IPS-15b (cell line): ENCODE measurements around the gene PPP1R15A.

Source experiments
- H3K27me3 ChIP-seq: one replicate; pipeline ENCODE4 v1.6.1; 2013; ENCODE audit warnings: low read length; ENCODE audit not compliant: control insufficient read depth, insufficient read depth
- H3K36me3 ChIP-seq: one replicate; pipeline ENCODE4 v1.6.1; 2013; ENCODE audit warnings: low read length; ENCODE audit not compliant: control insufficient read depth, insufficient read depth
- H3K4me1 ChIP-seq: one replicate; pipeline ENCODE4 v1.6.1; 2013; ENCODE audit warnings: mild to moderate bottlenecking, low read length; ENCODE audit not compliant: control insufficient read depth, insufficient read depth
- H3K4me3 ChIP-seq: one replicate; pipeline ENCODE4 v1.5.1; 2013; ENCODE audit warnings: low read depth, low read length
- H3K9ac ChIP-seq: one replicate; pipeline ENCODE4 v1.6.1; 2013; ENCODE audit warnings: low read depth, mild to moderate bottlenecking, low read length
- H3K9me3 ChIP-seq: one replicate; pipeline ENCODE4 v1.6.1; 2013; ENCODE audit warnings: mild to moderate bottlenecking, low read length; ENCODE audit not compliant: control insufficient read depth, insufficient read depth

Gene PPP1R15A

GRCh38 chr19:48872182-48872883, at the start of gene PPP1R15A:
Gene PPP1R15A (plus strand): TSS chr19:48872421. CDS start chr19:48873234, 813 bp downstream.
- peaks cover 8% of the 10 kb centered on the region for H3K4me1 ChIP-seq
- H3K36me3 ChIP-seq = peaks cover 24% of the 10 kb centered on the region

DNA sequence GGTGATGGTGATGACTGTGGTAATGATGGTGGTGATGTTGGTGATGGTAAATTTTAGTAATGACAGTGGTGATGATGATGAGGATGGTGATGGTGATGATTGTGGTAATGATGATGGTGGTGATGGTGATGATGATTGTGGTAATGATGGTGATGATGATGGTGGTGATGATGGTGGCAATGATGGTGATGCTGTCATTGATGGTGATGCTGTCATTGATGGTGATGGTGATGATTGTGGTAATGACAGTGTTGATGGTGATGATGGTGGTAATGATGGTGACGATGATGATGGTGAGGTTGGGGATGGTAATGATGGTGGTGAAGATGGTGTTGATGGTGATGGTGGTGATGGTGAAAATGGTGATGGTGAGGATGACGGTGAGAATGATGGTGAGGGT, 49.7 kb upstream of the PPP1R15A start:
- Histone ChIP-seq H3K4me3 (no peak overlapping the region), H3K36me3 (no peaks in the 10 kb centered on the region), H3K9me3 (no peaks in the 10 kb centered on the region), H3K9ac (no peak overlapping the region), H3K4me1 (no peaks in the 10 kb centered on the region), H3K27me3 (no peaks in the 10 kb centered on the region)

More at GRCh38 chr19:48872182-48872883, at the start of gene PPP1R15A:
- Histone ChIP-seq H3K9me3 (no peaks in the 10 kb centered on the region), H3K9ac (peak within 1 kb of the TSS; percentile 95), H3K4me3 (peak within 1 kb of the TSS; percentile 99), H3K27me3 (no peaks in the 10 kb centered on the region)

DNA sequence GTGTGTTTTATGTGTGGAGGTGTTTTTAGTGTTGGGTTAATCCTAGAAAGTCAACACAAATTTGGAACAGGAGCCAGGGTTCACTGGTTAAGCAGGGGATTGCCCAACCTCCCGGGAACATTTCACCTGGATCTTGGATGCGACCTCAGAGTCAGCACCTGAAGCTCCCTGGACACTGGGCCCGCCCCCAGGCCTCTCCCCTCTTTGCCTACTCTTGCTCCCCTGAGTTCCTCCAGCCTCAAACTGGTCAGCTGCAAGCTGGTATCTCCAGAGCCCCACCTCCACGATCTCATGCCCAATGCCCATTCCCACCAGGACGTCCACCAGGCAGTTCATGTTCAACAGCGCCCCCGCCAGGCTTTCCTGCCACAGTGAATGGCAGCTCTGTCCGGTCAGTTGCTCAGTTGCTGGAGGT, 45.6 kb upstream of the PPP1R15A start:
- H3K9ac ChIP-seq = no peak overlapping the region
- H3K36me3 ChIP-seq = peaks cover 2% of the 10 kb centered on the region
- no peaks in the 10 kb centered on the region for H3K9me3 ChIP-seq
- H3K4me1 ChIP-seq = no peaks in the 10 kb centered on the region
- H3K4me3 ChIP-seq = no peak overlapping the region
- H3K27me3 ChIP-seq = no peaks in the 10 kb centered on the region

- H3K4me1 ChIP-seq = peaks cover 2% of the 10 kb centered on the region
- H3K9ac ChIP-seq = no peak overlapping the region
Observed at GRCh38 chr19:48830088-48830487, 42.1 kb upstream of the PPP1R15A start.

GRCh38 chr19:48830965-48831364, 41.3 kb upstream of the PPP1R15A start:
- Histone ChIP-seq H3K36me3 (peaks cover 7% of the 10 kb centered on the region), H3K27me3 (no peaks in the 10 kb centered on the region), H3K4me1 (peaks cover 4% of the 10 kb centered on the region), H3K4me3 (no peak overlapping the region), H3K9me3 (no peaks in the 10 kb centered on the region), H3K9ac (no peak overlapping the region)

More at GRCh38 chr19:48830088-48830487, 42.1 kb upstream of the PPP1R15A start:
- H3K9me3 ChIP-seq = no peaks in the 10 kb centered on the region
- peaks cover 7% of the 10 kb centered on the region for H3K36me3 ChIP-seq
- no peaks in the 10 kb centered on the region for H3K27me3 ChIP-seq
- H3K4me3 ChIP-seq = no peak overlapping the region

DNA sequence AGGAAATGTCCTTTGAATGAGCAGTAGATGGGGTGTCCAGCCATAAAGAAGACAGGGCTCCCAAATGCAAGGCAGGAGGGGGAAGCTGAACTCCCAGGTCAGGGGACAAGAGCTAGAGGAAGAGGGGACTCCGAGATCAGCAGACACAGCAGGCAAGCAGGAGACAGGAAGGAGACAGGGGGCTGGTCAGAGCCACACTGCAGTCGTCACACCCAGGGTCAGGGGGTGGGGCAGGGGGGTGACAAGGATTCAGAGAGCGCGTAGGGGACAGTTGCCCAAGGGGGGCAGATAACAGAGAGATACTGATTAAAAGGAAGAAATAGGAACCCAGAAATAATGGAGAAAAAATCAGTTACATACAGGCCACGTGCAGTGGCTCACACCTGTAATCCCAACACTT, 39.2 kb upstream of the PPP1R15A start:
- Histone ChIP-seq H3K36me3 (peaks cover 7% of the 10 kb centered on the region), H3K27me3 (no peaks in the 10 kb centered on the region), H3K9ac (no peak overlapping the region), H3K4me1 (peaks cover 4% of the 10 kb centered on the region), H3K4me3 (no peak overlapping the region), H3K9me3 (no peaks in the 10 kb centered on the region)

DNA sequence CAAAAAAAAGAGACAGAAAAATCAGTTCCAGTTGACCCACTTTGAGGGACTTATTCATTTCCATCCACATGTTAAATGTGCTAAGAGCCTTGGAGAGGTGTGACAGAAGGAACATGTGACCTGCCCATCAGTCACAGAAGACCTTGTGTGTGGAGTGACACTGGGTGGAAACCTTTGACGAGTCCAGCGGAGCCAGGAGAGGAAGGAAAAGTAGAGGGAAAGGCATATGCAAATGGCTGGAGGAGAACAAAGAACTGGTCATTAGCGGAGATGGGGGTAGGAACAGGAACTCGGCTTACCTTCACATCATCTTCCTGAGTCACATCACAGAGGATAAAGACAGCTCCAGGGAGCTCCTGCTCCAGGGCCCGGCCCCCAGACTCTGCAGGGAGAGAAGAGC, 38.2 kb upstream of the PPP1R15A start:
- H3K4me3 ChIP-seq = no peak overlapping the region
- H3K36me3 ChIP-seq = peaks cover 7% of the 10 kb centered on the region
- H3K27me3 ChIP-seq = no peaks in the 10 kb centered on the region
- H3K9ac ChIP-seq = no peak overlapping the region
- no peaks in the 10 kb centered on the region for H3K9me3 ChIP-seq
- peaks cover 4% of the 10 kb centered on the region for H3K4me1 ChIP-seq

- Histone ChIP-seq H3K9ac (peak overlapping the region; percentile 76), H3K4me1 (peaks cover 4% of the 10 kb centered on the region), H3K36me3 (peaks cover 7% of the 10 kb centered on the region), H3K4me3 (peak overlapping the region; percentile 91), H3K9me3 (no peaks in the 10 kb centered on the region), H3K27me3 (no peaks in the 10 kb centered on the region)
Observed at GRCh38 chr19:48835734-48836088, 36.5 kb upstream of the PPP1R15A start.

DNA sequence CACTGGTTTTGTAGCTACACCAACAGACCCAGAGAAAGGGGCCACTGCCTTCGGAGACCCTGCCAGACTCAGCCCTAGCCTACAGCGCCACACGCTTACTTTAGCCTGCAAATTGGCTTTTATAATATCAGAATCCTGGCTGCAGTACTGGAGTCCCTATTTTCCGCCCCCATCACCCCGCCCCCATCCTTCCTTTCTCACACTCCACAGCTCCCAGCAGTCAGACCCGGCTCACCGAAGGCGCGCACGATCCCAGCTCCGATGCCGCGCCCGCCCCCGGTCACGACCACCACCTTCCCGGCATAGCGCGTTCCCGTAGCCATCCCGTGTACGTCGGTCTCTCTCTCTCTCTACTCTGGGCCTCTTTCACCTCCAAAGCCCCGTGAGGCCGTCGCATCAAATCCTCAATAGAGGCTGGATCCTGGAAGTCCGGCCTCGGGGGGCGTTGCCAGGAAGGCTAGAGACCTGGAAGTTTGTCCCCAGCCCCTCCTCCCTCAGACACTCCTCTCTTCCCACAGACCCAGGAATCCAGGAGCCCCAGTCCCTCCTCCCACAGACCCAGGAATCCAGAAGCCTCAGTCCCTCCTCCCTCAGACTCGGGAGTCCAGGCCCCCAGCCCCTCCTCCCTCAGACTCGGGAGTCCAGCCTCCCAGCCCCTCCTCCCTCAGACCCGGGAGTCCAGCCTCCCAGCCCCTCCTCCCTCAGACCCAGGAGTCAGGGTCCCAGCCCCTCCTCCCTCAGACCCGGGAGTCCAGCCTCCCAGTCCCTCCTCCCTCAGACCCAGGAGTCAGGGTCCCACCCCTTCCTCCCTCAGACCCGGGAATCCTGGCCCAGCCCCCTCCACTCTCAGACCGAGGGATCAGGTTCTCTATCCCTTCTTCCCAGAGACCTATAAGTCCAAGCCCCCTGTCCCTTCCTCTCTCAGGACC, 35.9 kb upstream of the PPP1R15A start, which contains the start of gene HSD17B14:
TSS of gene HSD17B14 (minus strand) at position 403 of the 929 bp plus-strand sequence. CDS start at position 323, 80 bp downstream.
- Histone ChIP-seq H3K4me3 (peak within 1 kb of the TSS; percentile 91), H3K4me1 (peaks cover 4% of the 10 kb centered on the region), H3K27me3 (no peaks in the 10 kb centered on the region), H3K9me3 (no peaks in the 10 kb centered on the region), H3K36me3 (peaks cover 6% of the 10 kb centered on the region), H3K9ac (peak within 1 kb of the TSS; percentile 76)

DNA sequence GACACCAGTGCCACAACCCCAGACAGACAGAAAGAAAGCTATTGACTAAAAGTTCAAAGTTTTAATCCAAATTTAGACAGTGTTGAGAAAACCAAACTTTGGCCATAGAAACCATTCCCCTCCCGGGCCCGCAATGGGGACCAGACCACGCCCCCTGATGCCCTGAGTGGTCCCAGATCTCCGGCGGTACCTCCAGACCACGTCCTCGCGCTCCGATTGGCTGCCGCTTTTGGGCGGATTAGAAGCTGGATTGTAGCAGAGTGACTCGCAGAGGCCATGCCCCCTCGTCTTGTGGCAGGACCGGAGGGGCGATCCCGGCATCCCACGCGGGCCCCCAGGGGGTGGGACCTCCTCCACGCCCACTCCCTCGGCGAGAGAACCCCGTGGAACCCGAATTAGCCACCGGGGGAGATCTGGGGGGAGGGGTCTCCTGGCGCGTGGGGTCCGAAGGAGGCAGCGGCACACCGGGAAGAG, 35.1 kb upstream of the PPP1R15A start:
- Histone ChIP-seq H3K9ac (no peak overlapping the region), H3K27me3 (no peaks in the 10 kb centered on the region), H3K36me3 (peaks cover 5% of the 10 kb centered on the region), H3K4me1 (peaks cover 4% of the 10 kb centered on the region), H3K9me3 (no peaks in the 10 kb centered on the region), H3K4me3 (peak overlapping the region; percentile 91)

DNA sequence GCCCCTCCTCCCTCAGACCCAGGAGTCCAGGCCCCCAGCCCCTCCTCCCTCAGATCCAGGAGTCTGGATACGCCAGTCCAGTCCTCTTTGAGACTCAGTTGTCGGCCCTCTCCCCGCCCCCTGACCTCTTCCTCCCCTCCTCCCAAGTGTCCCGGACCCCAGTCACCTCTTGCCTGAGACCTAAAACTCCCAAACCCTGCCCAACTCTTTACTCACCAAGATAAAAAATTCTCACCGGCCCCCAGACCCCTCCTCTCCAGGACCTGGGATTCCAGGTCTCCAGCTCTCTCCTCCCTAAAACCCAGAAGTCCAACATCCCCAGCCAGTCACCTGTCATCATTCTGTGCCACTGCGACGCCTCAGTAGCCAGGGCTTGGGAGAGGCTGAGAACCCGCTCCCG, 34.5 kb upstream of the PPP1R15A start:
- H3K4me3 ChIP-seq = peak overlapping the region; percentile 91
- H3K9ac ChIP-seq = no peak overlapping the region

More for the DNA sequence above, 34.5 kb upstream of the PPP1R15A start:
- H3K27me3 ChIP-seq = no peaks in the 10 kb centered on the region
- peaks cover 2% of the 10 kb centered on the region for H3K36me3 ChIP-seq
- peaks cover 4% of the 10 kb centered on the region for H3K4me1 ChIP-seq
- H3K9me3 ChIP-seq = no peaks in the 10 kb centered on the region
